ENCODE measurements around the gene ERO1B.

DNA sequence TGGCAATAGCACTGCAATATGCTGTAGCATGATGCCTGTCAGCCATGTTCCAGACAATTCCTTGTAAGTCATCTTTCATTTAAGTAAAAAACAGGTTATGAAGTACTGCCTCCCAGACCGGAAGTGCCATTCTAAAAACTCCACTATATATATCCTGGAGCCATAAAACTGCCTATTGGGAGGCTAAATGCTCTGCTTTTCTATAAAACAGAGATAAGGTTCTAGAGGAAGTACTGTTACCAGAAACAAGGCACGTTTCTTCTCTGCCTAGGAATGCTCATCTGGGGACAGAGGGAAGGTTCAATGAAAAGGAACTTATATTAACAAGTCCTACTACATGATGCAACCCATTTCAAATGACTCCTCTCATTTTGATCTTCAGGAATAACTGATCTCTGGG is 72.6 kb downstream of the ERO1B start:
- TF ChIP-seq, protein P1, sequence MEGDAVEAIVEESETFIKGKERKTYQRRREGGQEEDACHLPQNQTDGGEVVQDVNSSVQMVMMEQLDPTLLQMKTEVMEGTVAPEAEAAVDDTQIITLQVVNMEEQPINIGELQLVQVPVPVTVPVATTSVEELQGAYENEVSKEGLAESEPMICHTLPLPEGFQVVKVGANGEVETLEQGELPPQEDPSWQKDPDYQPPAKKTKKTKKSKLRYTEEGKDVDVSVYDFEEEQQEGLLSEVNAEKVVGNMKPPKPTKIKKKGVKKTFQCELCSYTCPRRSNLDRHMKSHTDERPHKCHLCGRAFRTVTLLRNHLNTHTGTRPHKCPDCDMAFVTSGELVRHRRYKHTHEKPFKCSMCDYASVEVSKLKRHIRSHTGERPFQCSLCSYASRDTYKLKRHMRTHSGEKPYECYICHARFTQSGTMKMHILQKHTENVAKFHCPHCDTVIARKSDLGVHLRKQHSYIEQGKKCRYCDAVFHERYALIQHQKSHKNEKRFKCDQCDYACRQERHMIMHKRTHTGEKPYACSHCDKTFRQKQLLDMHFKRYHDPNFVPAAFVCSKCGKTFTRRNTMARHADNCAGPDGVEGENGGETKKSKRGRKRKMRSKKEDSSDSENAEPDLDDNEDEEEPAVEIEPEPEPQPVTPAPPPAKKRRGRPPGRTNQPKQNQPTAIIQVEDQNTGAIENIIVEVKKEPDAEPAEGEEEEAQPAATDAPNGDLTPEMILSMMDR (IDR thresholded peaks at IDR 0.05; ENCODE audit: poor library complexity, severe bottlenecking): no peak
- no peak for TF ChIP-seq EZH2 (IDR thresholded peaks at IDR 0.05; ENCODE audit: borderline replicate concordance, insufficient read depth, low read length, poor library complexity, severe bottlenecking)
- TF ChIP-seq RAD21 (conservative IDR thresholded peaks at IDR 0.05): no peak
- TF ChIP-seq, protein P2, sequence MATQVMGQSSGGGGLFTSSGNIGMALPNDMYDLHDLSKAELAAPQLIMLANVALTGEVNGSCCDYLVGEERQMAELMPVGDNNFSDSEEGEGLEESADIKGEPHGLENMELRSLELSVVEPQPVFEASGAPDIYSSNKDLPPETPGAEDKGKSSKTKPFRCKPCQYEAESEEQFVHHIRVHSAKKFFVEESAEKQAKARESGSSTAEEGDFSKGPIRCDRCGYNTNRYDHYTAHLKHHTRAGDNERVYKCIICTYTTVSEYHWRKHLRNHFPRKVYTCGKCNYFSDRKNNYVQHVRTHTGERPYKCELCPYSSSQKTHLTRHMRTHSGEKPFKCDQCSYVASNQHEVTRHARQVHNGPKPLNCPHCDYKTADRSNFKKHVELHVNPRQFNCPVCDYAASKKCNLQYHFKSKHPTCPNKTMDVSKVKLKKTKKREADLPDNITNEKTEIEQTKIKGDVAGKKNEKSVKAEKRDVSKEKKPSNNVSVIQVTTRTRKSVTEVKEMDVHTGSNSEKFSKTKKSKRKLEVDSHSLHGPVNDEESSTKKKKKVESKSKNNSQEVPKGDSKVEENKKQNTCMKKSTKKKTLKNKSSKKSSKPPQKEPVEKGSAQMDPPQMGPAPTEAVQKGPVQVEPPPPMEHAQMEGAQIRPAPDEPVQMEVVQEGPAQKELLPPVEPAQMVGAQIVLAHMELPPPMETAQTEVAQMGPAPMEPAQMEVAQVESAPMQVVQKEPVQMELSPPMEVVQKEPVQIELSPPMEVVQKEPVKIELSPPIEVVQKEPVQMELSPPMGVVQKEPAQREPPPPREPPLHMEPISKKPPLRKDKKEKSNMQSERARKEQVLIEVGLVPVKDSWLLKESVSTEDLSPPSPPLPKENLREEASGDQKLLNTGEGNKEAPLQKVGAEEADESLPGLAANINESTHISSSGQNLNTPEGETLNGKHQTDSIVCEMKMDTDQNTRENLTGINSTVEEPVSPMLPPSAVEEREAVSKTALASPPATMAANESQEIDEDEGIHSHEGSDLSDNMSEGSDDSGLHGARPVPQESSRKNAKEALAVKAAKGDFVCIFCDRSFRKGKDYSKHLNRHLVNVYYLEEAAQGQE (IDR thresholded peaks at IDR 0.05; ENCODE audit: borderline replicate concordance): no peak
- no peak for TF ChIP-seq POLR2AphosphoS5 (IDR thresholded peaks at IDR 0.05)
- no peak for TF ChIP-seq EP300 (conservative IDR thresholded peaks at IDR 0.05; ENCODE audit: poor library complexity, severe bottlenecking)
- TF ChIP-seq MXI1 (conservative IDR thresholded peaks at IDR 0.05; ENCODE audit: poor library complexity, severe bottlenecking): no peak

Measured in neural cell (in vitro differentiated cells).